NB4 (cell line): ENCODE measurements around the gene TMED3.

Experiments
- POLR2A ChIP-seq: IDR thresholded peaks from 2 replicates; pipeline ENCODE4 v1.6.1; 2011; ENCODE audit warnings: mild to moderate bottlenecking; ENCODE audit not compliant: insufficient read length; ENCODE audit errors: extremely low read depth
- TF ChIP-seq, protein P1 (sequence below): IDR thresholded peaks from one replicate; pipeline ENCODE4 v1.5.1; 2012; ENCODE audit warnings: low read depth, low read length

DNA sequence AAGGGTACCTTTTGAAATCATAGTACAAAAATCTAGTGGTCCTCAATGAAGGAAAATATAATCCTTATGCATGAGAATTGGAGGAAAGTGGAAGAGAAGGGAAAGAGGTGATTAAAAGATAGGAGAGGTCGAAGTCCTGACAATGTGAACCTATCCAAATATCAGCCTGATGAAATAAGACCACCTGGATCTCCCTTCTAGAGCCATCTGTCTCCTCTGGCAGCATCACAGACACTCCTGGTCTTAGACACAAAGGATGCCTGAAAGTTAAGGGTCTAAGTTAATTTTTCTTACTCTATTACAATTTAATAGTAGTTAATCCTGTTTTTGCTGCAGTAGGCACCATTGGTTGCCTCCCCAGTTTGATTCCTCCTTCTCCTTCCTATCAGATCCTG, 11.1 kb upstream of the TMED3 start:
- TF ChIP-seq, protein P1, sequence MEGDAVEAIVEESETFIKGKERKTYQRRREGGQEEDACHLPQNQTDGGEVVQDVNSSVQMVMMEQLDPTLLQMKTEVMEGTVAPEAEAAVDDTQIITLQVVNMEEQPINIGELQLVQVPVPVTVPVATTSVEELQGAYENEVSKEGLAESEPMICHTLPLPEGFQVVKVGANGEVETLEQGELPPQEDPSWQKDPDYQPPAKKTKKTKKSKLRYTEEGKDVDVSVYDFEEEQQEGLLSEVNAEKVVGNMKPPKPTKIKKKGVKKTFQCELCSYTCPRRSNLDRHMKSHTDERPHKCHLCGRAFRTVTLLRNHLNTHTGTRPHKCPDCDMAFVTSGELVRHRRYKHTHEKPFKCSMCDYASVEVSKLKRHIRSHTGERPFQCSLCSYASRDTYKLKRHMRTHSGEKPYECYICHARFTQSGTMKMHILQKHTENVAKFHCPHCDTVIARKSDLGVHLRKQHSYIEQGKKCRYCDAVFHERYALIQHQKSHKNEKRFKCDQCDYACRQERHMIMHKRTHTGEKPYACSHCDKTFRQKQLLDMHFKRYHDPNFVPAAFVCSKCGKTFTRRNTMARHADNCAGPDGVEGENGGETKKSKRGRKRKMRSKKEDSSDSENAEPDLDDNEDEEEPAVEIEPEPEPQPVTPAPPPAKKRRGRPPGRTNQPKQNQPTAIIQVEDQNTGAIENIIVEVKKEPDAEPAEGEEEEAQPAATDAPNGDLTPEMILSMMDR = no peak
- no peak for TF ChIP-seq POLR2A
